Stimulated activated CD4-positive, alpha-beta T cell treated with anti-CD3 and anti-CD28 coated beads, Interleukin-15, amount 100 ng/mL, for 24 hours (primary cell): ENCODE results near the gene SEC61A2.

ENCODE experiments used
- DNase-seq: peaks from one replicate; pipeline ENCODE4 v3.0.0-alpha.2; 2020

The SEC61A2 gene

GRCh38 chr10:12200850-12201249, 71.4 kb downstream of the SEC61A2 start:
- no peak for DNase-seq

GRCh38 chr10:12201543-12201942, 72.1 kb downstream of the SEC61A2 start:
- peak; percentile 12 for DNase-seq

DNA sequence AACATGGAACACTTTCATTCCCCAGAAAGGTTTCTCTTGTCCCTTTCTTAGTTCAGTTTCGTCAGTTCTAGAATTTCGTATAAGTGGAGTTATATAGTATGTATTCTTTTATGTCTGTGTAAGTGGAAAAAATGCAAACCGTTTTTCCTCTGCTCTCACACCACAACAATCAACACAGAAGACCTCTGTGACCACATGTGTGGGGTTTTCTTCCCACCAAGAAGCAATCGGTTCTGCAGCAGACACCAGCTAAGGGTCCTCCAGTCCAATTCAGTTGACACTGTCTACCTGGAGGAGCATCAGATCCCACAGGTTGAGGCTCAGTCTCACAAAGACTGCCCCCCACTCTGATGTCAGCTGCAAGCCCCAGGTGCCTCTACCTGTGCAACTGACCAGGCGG, 72.7 kb downstream of the SEC61A2 start:
- no peak for DNase-seq

- no peak for DNase-seq
Measured at GRCh38 chr10:12205082-12205481, 75.6 kb downstream of the SEC61A2 start.

DNA sequence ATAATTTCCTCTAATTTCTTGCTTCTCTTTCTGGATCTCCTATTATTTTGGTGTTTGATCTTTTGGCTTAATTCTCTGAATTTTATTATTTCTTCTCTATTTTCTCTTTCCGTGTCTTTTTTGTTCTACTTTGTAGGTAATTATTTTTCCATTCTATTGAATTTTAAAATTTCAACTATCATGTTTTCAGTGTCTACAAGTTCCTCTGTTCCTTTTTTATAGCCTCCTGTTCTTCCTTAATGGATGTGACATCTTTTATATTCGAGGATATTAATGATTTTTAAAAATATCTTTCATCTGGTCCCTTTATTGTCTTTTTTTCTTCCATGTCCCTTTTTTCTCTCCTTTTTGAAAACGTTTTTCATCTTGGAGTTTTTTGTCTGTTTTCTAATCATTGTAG, 77.6 kb downstream of the SEC61A2 start:
- no peak for DNase-seq

DNA sequence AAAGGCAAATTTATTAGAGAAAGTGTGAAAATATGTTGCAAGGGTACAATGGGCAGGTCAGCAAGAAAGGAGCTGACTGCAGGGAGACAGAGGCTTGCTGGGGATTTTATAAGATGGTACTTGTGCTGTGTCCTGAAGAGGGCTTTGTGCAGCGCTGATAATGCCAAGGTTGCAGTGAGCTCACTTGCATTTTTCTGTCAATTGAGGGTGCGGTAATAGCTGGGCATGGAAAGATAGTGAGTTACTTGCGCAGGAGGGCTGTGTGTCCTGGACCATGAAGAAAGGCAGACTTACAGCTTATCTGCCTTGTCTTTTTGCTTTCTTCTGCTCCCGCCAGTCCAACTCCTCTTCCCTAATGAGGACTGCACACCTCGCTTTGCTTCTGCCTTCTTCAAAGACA, 79.0 kb downstream of the SEC61A2 start:
- no peak for DNase-seq

DNA sequence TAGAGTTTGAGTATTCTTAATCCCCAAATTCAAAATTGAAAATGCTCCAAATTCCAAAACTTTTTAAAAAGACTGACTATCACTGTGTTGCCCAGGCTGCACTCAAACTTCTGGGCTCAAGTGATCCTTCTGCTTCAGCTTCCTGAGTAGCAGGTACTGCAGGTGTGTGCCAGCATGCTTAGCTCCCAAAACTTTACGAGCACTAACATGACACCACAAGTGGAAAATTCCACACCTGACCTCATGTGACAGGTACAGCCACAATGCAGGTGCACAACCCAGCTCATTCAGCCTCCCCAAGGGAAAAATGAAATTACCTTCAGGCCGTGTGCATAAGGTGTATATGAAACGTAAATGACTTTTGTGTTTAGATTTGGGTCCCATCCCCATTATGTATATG, 83.0 kb downstream of the SEC61A2 start:
- no peak for DNase-seq

DNA sequence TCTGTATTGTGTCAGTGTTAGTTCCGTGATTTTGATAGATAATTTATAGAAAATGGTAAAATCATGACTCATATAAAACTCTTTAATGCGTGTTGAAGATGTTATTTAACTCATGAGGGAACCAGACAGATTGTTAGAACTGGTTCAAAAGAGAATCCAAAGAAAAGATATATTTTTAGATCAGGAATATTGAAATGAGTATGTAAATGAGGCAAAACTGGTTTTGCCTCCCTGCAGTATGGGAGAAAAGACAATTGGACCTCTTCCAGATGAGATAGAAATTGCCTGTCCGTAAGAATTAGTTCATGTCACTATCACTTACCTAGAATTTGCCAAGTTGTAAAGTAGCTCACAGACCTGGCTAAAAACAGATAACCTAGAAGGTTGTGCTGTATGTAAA, 84.1 kb downstream of the SEC61A2 start:
- DNase-seq = no peak

DNA sequence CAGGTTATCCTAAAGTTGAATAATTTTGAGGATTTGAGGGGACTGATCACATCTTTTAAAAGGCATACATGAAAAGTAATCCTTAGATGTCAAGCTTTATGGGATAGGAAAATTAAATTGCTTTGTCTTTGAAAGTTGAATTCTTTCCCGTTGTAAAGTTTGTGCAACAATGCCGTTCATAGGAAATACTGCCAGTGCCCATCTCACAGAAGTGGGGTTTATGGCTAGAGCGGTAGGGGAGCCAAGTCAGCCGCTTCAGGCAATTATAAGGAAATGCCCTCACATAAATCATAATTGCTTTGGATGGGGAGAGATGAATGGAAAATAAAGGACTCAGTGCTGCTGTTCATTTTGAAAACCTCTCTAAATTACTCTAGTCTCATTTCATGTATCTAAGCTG, 84.6 kb downstream of the SEC61A2 start:
- DNase-seq = no peak

DNA sequence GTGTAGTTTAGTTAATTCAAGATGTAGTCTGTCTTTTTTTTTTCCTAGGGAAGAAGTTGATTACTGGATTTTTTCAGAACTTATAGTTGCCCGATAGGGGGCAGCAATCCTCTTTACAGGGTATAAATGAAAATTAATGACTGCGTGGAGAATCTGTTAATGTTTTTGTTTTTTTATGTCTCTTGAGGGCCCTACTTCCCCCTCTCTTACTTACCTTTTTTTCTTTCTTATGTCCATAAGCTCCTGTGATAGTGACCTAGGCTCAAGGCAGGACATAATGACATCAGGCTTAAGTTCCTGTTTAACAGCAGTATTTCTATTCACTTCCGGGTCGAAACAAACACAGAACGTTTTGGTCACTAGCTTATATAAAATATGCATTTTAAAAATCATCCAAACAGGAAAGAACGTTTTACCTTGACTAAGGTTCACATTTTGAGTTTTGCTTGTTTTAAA, 85.3 kb downstream of the SEC61A2 start:
- peak; percentile 55 for DNase-seq
